ENCODE measurements around the gene SERPINA5.
"Not testable (repeated sequence)": the region's sequence is repeated elsewhere in the genome, so short reads cannot be mapped to it uniquely, and the experiment has no call there.

SERPINA5 gene

DNA sequence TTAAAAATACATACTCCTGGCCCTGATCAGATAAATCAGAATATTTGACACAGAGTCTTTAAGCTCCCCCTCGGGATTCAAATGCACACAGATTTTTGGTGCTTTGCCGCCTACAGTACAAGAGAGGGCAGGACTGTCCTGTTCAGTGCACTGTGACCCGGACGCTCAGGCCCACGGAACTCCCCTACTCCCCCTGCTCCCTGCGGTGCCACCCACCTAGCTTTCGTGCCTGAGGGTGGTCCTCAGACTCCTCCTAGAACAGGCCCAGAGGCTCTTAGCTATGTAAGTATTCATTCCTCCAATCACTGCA, 17.2 kb downstream of the SERPINA5 start:
- in situ Hi-C loops (cut with HindIII; ENCODE audit: low sequenced_read_pairs): no loop called here

GRCh38 chr14:94598816-94599655, 17.8 kb downstream of the SERPINA5 start:
- in situ Hi-C loops (cut with HindIII; ENCODE audit: low sequenced_read_pairs): no loop called here

DNA sequence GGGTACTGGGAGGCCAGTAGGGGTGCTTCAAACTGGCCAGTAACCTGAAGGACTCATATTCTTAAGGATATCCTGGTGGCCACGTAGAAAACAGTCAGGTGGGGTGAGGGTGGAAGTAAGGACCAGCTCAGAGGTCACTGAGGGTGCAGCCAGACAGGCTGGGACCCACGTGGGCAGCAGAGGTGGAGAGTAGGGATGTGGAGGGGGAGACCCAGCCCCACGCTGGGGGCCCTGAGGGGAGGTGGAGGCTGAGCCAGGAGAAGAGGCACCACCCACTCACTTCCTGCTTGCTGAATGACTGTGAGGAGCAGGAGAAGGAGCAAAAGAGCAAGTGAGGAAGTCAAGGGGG, 18.4 kb downstream of the SERPINA5 start:
- in situ Hi-C loops (cut with HindIII; ENCODE audit: low sequenced_read_pairs): no loop called here

GRCh38 chr14:94600148-94600545, 18.9 kb downstream of the SERPINA5 start:
- in situ Hi-C loops (cut with HindIII; ENCODE audit: low sequenced_read_pairs): no loop called here

GRCh38 chr14:94601884-94602391, 20.7 kb downstream of the SERPINA5 start:
- in situ Hi-C loops (cut with HindIII; ENCODE audit: low sequenced_read_pairs): no loop called here

GRCh38 chr14:94602722-94603121, 21.5 kb downstream of the SERPINA5 start:
- in situ Hi-C loops (cut with HindIII; ENCODE audit: low sequenced_read_pairs): no loop called here

DNA sequence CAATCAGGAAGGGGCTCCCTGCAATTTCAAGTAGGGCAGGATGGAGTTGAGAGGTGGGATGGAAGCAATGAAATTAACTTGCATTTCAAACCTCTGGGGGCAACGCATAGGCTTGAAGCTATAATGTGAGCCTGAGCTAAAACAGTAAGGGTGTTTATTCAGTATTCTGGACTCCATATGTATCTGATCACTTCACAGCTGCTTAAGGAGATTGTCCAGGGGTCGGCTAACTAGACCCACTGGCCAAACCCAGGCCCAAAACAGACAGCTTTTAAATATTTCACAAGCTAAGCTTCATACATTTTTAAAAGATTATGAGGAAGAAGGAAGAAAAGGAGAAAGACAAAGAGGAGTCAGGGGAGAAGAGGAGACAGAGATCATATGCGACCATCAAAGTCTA, 24.1 kb downstream of the SERPINA5 start:
- in situ Hi-C loops (cut with HindIII; ENCODE audit: low sequenced_read_pairs): no loop called here

DNA sequence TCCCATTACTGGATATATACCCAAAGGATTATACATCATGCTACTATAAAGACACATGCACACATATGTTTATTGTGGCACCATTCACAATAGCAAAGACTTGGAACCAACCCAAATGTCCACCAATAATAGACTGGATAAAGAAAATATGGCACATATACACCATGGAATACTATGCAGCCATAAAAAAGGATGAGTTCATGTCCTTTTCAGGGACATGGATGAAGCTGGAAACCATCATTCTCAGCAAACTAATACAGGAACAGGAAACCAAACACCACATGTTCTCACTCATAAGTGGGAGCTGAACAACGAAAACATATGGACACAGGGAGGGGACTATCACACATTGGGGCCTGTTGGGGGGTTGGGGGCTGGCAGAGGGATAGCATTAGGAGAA, 27.7 kb downstream of the SERPINA5 start:
- in situ Hi-C loops (cut with HindIII; ENCODE audit: low sequenced_read_pairs): not testable (repeated sequence)

- in situ Hi-C loops (cut with HindIII; ENCODE audit: low sequenced_read_pairs): no loop called here
These were observed 30.0 kb downstream of the SERPINA5 start for GRCh38 chr14:94611179-94611578.

DNA sequence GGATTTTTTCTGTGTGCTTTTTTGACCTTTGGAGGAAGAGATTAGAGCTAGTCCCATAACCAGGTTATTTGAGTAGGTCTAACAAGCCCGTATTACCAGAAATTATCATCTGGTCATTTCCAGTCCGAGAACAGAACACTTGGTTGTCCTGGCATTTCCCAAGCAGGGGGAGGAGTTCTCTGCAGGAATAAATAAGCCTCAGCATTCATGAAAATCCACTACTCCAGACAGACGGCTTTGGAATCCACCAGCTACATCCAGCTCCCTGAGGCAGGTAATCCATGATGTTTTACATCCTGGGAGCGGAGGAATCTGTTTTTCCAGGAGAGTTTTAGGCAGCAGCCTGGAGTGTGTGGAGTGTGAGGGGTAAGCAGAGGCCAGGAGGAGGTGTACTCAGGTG, 30.9 kb downstream of the SERPINA5 start, which contains the start of gene SERPINA3:
Gene SERPINA3, plus strand, starts transcription at position 218 of the 400 bp plus-strand sequence. CDS start 2,051 bp downstream, outside the sequence.
- in situ Hi-C loops (cut with HindIII; ENCODE audit: low sequenced_read_pairs): no loop called here

DNA sequence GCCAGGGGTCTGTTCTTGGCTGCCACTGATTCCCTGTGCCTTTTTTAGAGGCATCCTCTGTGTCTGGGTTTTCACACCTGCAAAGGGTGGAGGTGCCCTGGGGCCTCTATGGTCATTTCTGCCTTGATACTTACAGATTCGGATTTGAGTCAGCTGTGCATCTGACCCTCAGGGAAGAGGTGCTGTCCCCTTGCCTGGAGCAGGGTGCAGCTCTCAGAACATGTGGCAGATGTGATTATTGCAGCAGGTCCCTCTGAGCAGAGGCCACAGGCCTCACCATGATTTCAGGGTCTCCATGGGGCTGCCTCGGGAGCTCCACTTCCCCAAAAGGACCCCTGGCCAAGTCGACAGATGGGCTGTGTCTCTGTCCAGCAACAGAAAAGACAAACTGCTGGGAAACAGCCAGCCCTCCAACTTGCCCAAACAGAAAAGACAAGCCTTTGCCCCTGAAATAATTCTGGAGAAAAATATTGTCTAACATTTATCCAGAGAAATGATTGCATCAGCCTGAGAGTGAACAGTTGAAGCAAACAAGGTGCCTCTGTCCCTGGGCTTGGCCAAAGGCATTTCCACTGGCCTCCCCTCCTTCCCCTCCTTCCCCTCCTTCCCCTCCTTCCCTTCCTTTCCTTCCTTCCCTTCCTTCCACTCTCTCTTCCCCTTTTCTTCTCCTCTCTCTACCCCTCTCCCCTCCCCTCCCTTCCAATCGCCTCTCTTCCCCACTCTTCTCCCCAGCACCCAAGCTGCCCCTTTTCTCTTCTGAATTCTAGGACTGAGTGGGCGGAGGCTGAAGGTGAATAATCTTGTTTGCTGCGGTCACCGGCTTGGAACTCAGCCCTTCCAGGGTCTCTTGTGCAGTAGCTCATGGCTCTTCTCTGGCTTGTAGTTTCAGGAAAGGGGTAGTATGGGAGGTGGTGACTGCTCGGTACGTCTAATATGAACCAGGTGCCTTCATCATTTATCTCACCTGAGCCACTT, 31.6 kb downstream of the SERPINA5 start:
- in situ Hi-C loops (cut with HindIII; ENCODE audit: low sequenced_read_pairs): no loop called here

- in situ Hi-C loops (cut with HindIII; ENCODE audit: low sequenced_read_pairs): no loop called here
These were observed 32.8 kb downstream of the SERPINA5 start for GRCh38 chr14:94613720-94614644.

DNA sequence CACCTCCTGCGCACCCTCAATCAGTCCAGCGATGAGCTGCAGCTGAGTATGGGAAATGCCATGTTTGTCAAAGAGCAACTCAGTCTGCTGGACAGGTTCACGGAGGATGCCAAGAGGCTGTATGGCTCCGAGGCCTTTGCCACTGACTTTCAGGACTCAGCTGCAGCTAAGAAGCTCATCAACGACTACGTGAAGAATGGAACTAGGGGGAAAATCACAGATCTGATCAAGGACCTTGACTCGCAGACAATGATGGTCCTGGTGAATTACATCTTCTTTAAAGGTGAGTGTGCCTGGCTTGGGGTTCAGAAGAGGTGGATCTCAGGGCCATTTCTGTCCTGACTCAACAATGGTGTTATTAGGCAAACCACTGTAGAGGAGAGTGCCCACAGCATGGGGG, 33.6 kb downstream of the SERPINA5 start:
- in situ Hi-C loops (cut with HindIII; ENCODE audit: low sequenced_read_pairs): no loop called here

DNA sequence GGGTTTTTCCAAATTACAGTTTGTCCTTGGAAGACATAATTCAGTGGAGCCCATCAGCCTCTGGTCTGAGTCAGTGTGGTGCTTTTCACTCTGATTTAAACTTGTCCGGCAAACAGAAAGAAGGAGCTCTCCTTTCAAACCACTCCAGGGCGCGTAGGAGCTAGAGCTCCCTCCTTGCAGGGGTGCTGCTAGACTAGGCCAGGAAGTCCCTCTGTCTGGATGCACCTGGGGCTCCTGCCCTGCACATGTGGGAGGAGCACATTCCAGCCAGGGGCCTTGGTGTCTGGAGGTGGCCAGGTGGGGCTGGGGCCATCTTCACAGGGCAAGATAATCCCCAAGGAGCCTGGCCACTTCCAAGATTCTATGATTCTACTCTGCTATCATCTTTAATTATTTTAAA, 34.0 kb downstream of the SERPINA5 start:
- in situ Hi-C loops (cut with HindIII; ENCODE audit: low sequenced_read_pairs): no loop called here

- in situ Hi-C loops (cut with HindIII; ENCODE audit: low sequenced_read_pairs): no loop called here
These were observed 34.8 kb downstream of the SERPINA5 start for GRCh38 chr14:94615823-94616570.

- in situ Hi-C loops (cut with HindIII; ENCODE audit: low sequenced_read_pairs): no loop called here
These were observed 36.2 kb downstream of the SERPINA5 start for GRCh38 chr14:94617366-94617941.

DNA sequence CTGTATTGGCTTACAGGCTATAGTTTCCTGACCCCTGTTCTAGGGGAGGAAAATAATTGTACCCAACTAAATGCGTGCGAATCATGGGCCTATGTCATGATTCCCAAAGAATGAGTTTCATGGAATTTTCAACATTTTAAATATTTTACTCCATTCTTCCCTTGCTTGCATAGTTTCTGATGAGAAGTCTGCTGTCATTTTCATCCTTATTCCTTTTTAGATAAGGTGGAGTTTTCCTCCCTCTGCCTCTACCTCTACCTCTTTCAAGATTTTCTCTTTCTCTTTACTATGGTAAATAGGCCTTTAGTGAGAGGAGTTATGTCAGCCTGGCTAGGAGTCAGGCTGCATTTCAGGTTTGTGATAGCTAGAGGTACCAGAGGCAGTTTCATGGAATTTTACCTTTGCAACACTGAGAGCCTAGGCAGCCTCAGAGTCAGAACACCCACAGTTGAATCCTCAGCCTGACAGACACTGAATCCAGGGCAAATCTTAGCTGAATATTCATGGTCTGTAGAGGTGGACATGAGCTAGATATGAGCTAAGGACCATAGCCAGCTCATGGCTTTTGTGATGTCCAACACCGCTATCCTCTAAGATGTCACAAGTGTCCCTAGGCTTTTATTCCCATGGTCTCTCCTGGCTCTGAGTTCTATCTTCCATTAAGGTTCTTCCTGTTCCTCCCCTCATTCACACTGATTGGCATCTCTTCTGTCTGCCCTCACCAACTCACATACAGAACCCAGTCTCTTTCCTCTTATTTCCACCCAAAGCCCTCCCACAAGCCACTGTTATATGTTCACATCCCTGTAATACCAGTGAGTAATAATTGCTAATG, 37.0 kb downstream of the SERPINA5 start:
- in situ Hi-C loops (cut with HindIII; ENCODE audit: low sequenced_read_pairs): no loop called here

GRCh38 chr14:94619297-94619696, 38.1 kb downstream of the SERPINA5 start:
- in situ Hi-C loops (cut with HindIII; ENCODE audit: low sequenced_read_pairs): no loop called here

GRCh38 chr14:94620597-94620996, 39.4 kb downstream of the SERPINA5 start:
- in situ Hi-C loops (cut with HindIII; ENCODE audit: low sequenced_read_pairs): no loop called here
